Trophoblast cell (in vitro differentiated cells and primary cell): Measurements from ENCODE around the gene IER5.
"Not testable (repeated sequence)": the region's sequence is repeated elsewhere in the genome, so short reads cannot be mapped to it uniquely, and the experiment has no call there.

Experiments
- DNase-seq, 2 donors: peaks; one replicate each; pipeline ENCODE4 v3.0.0-alpha.2; 2016
- H2AFZ ChIP-seq: 2 replicates; pipeline ENCODE4 v1.6.1; 2013; ENCODE audit warnings: low read length, moderate library complexity, mild to moderate bottlenecking; ENCODE audit not compliant: insufficient read depth, poor library complexity
- H2AK5ac ChIP-seq: 2 replicates; pipeline ENCODE4 v1.6.1; 2013; ENCODE audit warnings: mild to moderate bottlenecking, low read length
- H2BK120ac ChIP-seq: 2 replicates; pipeline ENCODE4 v1.6.1; 2013; ENCODE audit warnings: low read length, mild to moderate bottlenecking, moderate library complexity; ENCODE audit not compliant: insufficient read depth, poor library complexity
- H2BK12ac ChIP-seq: 2 replicates; pipeline ENCODE4 v1.6.1; 2013; ENCODE audit warnings: mild to moderate bottlenecking, low read length, moderate library complexity
- H2BK5ac ChIP-seq: 2 replicates; pipeline ENCODE4 v1.6.1; 2013; ENCODE audit warnings: low read length, low read depth, moderate library complexity, mild to moderate bottlenecking; ENCODE audit not compliant: poor library complexity
- H3K14ac ChIP-seq: 2 replicates; pipeline ENCODE4 v1.6.1; 2013; ENCODE audit warnings: mild to moderate bottlenecking, low read length
- H3K18ac ChIP-seq: 2 replicates; pipeline ENCODE4 v1.6.1; 2013; ENCODE audit warnings: mild to moderate bottlenecking, low read length
- H3K23ac ChIP-seq: 2 replicates; pipeline ENCODE4 v1.6.1; 2013; ENCODE audit warnings: low read length
- H3K27ac ChIP-seq: 2 replicates; pipeline ENCODE4 v1.5.1; 2013; ENCODE audit warnings: low read depth, mild to moderate bottlenecking, inconsistent platforms, low read length, moderate library complexity
- H3K27me3 ChIP-seq: 2 replicates; pipeline ENCODE4 v1.6.1; 2013; ENCODE audit warnings: inconsistent platforms, mild to moderate bottlenecking, low read length, moderate library complexity; ENCODE audit not compliant: insufficient read depth
- H3K36me3 ChIP-seq, 2 experiments: 1 replicate in 1 of 2; 2 replicates in 1 of 2; pipeline ENCODE4 v1.6.1; 2013; ENCODE audit warnings: low read length in 2 of 2, mild to moderate bottlenecking in 2 of 2, moderate library complexity in 1 of 2; ENCODE audit not compliant: insufficient read depth in 2 of 2, control insufficient read depth in 1 of 2
- H3K4ac ChIP-seq: 2 replicates; pipeline ENCODE4 v1.6.1; 2013; ENCODE audit warnings: low read depth, mild to moderate bottlenecking, low read length, moderate library complexity
- H3K4me1 ChIP-seq, 2 experiments: 1 replicate in 1 of 2; 2 replicates in 1 of 2; pipeline ENCODE4 v1.6.1; 2013; ENCODE audit warnings: low read length in 2 of 2, mild to moderate bottlenecking in 2 of 2, moderate library complexity in 1 of 2; ENCODE audit not compliant: insufficient read depth in 2 of 2, control insufficient read depth in 1 of 2
- H3K4me2 ChIP-seq: 2 replicates; pipeline ENCODE4 v1.6.1; 2013; ENCODE audit warnings: inconsistent platforms, mild to moderate bottlenecking, low read length, moderate library complexity
- H3K4me3 ChIP-seq: 2 replicates; pipeline ENCODE4 v1.5.1; 2013; ENCODE audit warnings: mild to moderate bottlenecking, low read depth, low read length, inconsistent platforms
- H3K79me1 ChIP-seq: one replicate; pipeline ENCODE4 v1.6.1; 2013; ENCODE audit warnings: low read length
- H3K79me2 ChIP-seq: 2 replicates; pipeline ENCODE4 v1.6.1; 2013; ENCODE audit warnings: low read length, mild to moderate bottlenecking; ENCODE audit not compliant: control insufficient read depth, insufficient read depth, poor library complexity
- H3K9ac ChIP-seq: 2 replicates; pipeline ENCODE4 v1.6.1; 2013; ENCODE audit warnings: mild to moderate bottlenecking, low read length
- H3K9me3 ChIP-seq: 2 replicates; pipeline ENCODE4 v1.6.1; 2013; ENCODE audit warnings: low read depth, mild to moderate bottlenecking, control low read depth, inconsistent platforms, low read length; ENCODE audit not compliant: insufficient read depth
- H4K12ac ChIP-seq: 2 replicates; pipeline ENCODE4 v1.6.1; 2013; ENCODE audit warnings: low read depth, mild to moderate bottlenecking, low read length, moderate library complexity
- H4K8ac ChIP-seq: 2 replicates; pipeline ENCODE4 v1.6.1; 2013; ENCODE audit warnings: low read depth, mild to moderate bottlenecking, low read length, moderate library complexity
- H4K91ac ChIP-seq: one replicate; pipeline ENCODE4 v1.6.1; 2013; ENCODE audit warnings: low read depth, mild to moderate bottlenecking, low read length, moderate library complexity
- WGBS: extraction: QIAGEN DNeasy Blood & Tissue Kit; methylation state at CpG from one replicate; pipeline ENCODE4 v1.1.7; 2013; ENCODE audit warnings: missing lambda C conversion rate; ENCODE audit not compliant: insufficient read length, insufficient coverage; ENCODE audit errors: extremely low coverage; 5-methylcytosine and 5-hydroxymethylcytosine counted together

Gene IER5

DNA sequence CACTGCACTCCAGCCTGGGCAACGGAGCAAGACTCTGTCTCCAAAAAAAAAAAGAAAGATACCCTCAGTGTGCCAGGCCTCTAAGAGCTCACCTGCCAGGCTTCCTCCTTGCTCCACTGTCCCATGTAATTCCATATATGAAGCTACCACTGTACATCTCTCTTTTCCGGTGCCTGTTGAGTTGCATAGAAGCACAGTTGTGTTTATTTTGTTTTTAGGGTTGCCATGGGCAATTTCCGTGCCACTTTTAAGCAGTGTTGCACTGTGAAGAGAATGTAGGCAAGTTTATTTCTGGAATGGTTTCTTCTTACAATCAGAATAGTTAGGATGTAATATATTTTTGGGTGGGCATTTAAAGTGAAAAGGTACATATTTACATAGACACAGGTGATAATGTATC lies 31.4 kb upstream of the IER5 start:
- Histone ChIP-seq H3K4ac (no peak overlapping the region), H3K18ac (no peak overlapping the region), H2AFZ (no peak overlapping the region), H3K79me1 (no peaks in the 10 kb centered on the region), H2BK120ac (no peak overlapping the region), H3K36me3 (no peaks in the 10 kb centered on the region), H3K79me2 (no peaks in the 10 kb centered on the region), H2AK5ac (no peak overlapping the region), H3K27me3 (no peaks in the 10 kb centered on the region), H2BK12ac (no peak overlapping the region), H4K8ac (no peak overlapping the region), H3K9ac (no peak overlapping the region), H3K27ac (no peak overlapping the region), H2BK5ac (no peak overlapping the region), H3K4me2 (no peak overlapping the region), H3K4me3 (no peak overlapping the region), H3K9me3 (peaks cover 2% of the 10 kb centered on the region), H3K4me1 (peaks cover 0 to 3% of the 10 kb centered on the region in 2 experiments), H4K91ac (no peak overlapping the region), H3K14ac (no peak overlapping the region), H3K23ac (no peak overlapping the region), H4K12ac (no peak overlapping the region)
- DNase-seq = no peak
- WGBS = no CpG with 5 or more reads among the region's 3 CpGs

DNA sequence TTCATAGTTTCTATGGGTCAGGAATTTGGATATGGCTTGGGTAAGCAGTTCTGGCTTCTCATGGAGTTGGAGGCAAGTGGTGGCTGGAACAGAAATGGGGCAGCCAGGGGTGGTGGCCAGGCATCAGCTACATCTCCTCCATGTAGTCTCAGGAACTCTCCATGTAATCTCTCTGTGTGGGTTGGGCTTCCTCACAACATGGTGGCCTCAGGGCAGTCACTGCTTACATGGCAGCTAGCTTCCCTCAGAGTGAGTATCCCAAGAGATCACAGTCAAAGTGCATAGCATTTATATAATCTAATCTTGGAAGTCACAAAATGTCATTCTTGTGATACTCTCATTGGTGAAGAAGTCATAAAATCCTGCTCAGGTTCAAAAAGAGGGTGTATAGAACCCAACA lies 29.1 kb upstream of the IER5 start:
- Histone ChIP-seq H3K14ac (no peak overlapping the region), H4K12ac (no peak overlapping the region), H3K79me1 (no peaks in the 10 kb centered on the region), H3K9me3 (peaks cover 2% of the 10 kb centered on the region), H3K4ac (no peak overlapping the region), H3K27ac (no peak overlapping the region), H3K23ac (no peak overlapping the region), H3K79me2 (no peaks in the 10 kb centered on the region), H3K4me1 (peaks cover 0 to 5% of the 10 kb centered on the region in 2 experiments), H4K91ac (no peak overlapping the region), H3K18ac (no peak overlapping the region), H2BK12ac (no peak overlapping the region), H2AFZ (no peak overlapping the region), H4K8ac (no peak overlapping the region), H3K4me3 (no peak overlapping the region), H3K9ac (no peak overlapping the region), H3K27me3 (no peaks in the 10 kb centered on the region), H3K4me2 (no peak overlapping the region), H2BK120ac (no peak overlapping the region), H2AK5ac (no peak overlapping the region), H2BK5ac (no peak overlapping the region), H3K36me3 (no peaks in the 10 kb centered on the region)
- DNase-seq = no peak

DNA sequence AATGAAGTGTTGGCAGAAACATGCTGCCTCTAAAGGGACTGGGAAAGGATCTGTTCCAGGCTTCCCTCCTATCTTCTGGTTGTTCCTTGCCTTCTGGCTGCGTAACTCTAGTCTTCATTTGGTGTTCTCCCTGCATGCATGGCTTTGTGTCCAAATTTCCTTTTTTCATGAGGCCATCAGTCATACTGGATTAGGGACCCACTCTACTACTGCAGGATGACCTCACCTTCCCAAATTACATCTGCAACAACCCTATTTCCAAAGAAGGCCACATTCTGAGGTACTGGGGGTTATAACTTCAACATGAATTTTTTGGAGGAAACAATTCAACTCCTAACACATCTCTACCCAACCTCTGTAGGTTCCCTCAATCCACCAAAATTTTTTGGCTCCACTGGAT lies 28.4 kb upstream of the IER5 start:
- Histone ChIP-seq H2AK5ac (no peak overlapping the region), H3K14ac (no peak overlapping the region), H3K27me3 (no peaks in the 10 kb centered on the region), H3K4ac (no peak overlapping the region), H4K12ac (no peak overlapping the region), H2BK5ac (no peak overlapping the region), H3K18ac (no peak overlapping the region), H3K9ac (no peak overlapping the region), H4K8ac (no peak overlapping the region), H3K9me3 (peaks cover 2% of the 10 kb centered on the region), H4K91ac (no peak overlapping the region), H3K79me2 (no peaks in the 10 kb centered on the region), H3K23ac (no peak overlapping the region), H3K4me1 (peaks cover 0 to 5% of the 10 kb centered on the region in 2 experiments), H3K4me2 (no peak overlapping the region), H3K4me3 (no peak overlapping the region), H3K79me1 (no peaks in the 10 kb centered on the region), H2BK120ac (no peak overlapping the region), H2AFZ (no peak overlapping the region), H3K27ac (no peak overlapping the region), H2BK12ac (no peak overlapping the region), H3K36me3 (no peaks in the 10 kb centered on the region)
- no peak for DNase-seq
- WGBS = no CpG with 5 or more reads among the region's 1 CpG

DNA sequence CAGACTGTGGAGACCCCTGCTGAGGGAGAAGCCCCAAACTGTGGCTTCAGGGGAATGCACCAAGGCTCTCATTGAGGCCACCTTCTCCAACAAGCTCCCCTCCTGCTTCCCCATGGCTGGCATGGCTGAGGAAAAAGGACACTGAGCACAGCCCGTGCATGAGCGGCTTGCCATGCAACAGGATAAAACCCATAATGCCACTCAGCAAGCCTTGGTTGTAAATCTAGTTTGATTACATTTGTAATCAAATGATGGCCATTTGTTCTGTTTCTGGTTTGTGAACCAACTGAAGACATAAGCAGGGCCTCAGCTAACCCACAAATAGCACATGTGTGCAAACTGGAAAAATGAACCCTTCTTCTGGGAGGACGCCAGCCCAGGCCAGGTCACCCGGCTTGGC lies 27.6 kb upstream of the IER5 start:
- not testable (repeated sequence) for H3K79me1 ChIP-seq, H2BK12ac ChIP-seq, H3K36me3 ChIP-seq, H3K79me2 ChIP-seq, H3K23ac ChIP-seq, H4K8ac ChIP-seq, H4K91ac ChIP-seq, H3K4me3 ChIP-seq, H2BK120ac ChIP-seq, H3K4ac ChIP-seq, H3K9ac ChIP-seq, H3K27ac ChIP-seq, H3K18ac ChIP-seq, DNase-seq, H4K12ac ChIP-seq, H2AFZ ChIP-seq, H3K14ac ChIP-seq, H2BK5ac ChIP-seq, H3K27me3 ChIP-seq, H3K9me3 ChIP-seq, H2AK5ac ChIP-seq, H3K4me1 ChIP-seq, H3K4me2 ChIP-seq
- WGBS = no CpG with 5 or more reads among the region's 4 CpGs
